HG03571 (cell line): ENCODE measurements around the gene C5orf63.
"Not testable (repeated sequence)": the region's sequence is repeated elsewhere in the genome, so short reads cannot be mapped to it uniquely, and the experiment has no call there.

Experiments used
- ATAC-seq: cut with Tn5 transposase; IDR thresholded peaks from one replicate; pipeline ENCODE4 v1.9.1; 2021; ENCODE audit not compliant: unreplicated experiment

C5orf63 gene

DNA sequence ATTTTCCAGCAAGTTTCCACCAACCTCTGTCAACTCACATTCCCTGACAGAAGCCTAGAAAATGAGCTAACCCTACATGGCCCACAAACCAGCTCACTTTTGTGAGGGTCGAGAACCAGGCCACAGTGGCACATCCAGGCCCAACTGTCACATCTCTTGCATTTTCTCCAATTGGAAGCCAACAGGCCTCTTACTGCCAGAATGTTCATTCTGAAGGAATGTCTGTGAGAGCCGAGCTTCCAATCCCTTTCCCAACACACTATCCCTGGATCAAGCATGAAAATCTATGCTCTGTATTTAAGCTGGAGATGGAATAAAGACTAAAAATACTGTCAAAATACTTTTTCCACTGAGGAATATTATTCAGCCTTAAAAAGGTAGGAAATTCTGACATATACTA lies 62.9 kb downstream of the C5orf63 start:
- ATAC-seq = no peak

DNA sequence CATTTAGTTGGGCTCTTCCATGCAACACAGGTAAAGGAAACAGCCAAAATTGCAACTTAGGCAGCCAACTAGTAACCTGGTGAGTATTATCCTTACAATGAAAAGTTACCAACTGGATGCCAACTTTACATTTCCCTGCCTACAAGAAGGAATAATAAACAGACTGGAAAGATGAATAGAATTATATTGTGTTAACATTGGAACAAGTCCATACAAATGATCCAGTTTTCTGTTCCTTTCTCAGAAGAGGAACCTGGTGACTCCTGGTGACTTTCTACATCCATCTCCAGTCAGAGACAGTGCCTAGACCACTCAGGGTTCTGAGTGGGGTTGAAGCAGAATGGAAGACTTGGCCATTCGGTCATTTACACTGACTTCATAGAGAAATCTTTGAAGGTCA lies 63.5 kb downstream of the C5orf63 start:
- ATAC-seq = no peak

DNA sequence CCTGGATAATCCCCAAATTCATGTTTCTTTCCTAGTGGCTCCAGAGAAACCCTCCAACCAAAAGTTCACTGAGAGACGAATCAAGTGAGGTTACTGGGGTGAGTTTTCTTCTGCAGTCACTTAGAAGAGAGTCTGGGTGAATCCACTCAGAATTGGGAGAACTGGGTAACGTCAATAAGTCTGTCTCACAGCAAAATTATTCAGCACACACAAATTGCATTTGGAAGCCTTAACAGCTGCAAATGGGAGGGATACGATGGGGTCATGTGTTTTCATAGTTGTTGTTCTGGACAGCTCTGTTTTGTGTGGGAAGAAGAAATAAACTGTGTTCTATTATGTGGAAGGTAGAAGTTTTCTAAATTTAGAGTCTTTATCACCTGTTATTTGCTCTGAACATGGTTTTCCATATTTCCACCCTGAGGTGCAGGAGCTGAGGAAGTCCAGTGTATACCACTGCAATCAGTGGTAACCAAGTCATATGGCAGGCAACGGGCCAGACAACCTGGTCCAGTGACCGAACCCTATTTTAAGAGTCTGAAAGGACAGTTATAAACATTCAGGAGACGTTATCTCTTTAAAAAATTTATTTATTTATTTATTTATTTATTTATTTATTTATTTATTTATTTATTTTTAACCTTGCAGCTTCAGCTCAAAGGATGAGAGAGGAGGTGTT lies 64.9 kb downstream of the C5orf63 start:
- no peak for ATAC-seq

DNA sequence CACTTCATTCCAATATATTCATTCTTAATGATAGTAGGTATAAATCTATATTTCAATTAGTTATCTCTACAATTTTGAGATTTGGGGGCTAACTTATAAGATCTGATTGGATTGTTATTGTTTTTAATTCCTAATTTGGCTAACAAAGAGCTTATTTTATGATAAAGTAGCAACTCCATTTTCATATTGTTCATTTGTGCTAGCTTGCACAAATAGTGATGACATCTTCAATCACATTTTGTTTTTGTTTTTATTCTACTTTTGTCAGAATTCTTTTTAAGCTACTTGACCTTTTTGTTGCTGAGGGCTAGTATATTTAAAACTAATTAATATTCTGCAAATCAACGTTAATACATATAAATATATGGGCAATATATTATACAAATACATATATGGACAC lies 65.8 kb downstream of the C5orf63 start:
- ATAC-seq = no peak

DNA sequence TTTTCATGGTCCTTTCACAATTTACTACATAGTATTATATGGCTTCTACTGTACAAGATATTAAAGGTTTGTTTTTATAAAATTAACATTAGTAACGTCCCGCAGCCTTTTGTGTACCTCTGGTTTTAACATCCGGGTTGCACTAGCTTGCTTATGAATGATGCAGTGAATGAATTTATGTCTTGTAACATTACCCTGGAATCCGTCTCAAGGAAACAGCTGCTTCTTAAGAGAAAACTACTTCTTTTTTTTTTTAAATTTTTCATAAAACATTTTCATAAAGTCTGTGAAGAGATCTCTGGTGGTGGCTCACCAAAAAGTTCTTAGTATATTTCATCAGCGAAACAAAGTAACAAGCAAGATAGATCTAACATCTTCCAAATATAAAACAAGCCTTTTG lies 66.6 kb downstream of the C5orf63 start:
- ATAC-seq = no peak

DNA sequence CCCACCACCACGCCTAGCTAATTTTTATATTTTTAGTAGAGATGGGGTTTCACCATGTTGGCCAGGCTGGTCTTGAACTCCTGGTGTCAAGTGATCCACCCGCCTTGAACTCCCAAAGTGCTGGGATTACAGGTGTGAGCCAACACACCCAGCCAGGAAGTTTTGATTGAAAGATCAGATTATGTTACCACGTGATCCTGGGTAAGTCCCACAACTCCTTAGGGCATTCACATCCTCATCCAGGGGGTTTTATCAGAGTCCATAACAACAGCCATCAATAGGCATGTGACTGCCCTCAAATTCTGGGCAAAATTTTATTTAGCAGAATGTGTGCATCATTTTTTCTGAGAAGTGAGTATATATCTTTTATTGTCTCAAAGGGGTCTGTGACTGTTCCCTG lies 68.0 kb downstream of the C5orf63 start:
- not testable (repeated sequence) for ATAC-seq

DNA sequence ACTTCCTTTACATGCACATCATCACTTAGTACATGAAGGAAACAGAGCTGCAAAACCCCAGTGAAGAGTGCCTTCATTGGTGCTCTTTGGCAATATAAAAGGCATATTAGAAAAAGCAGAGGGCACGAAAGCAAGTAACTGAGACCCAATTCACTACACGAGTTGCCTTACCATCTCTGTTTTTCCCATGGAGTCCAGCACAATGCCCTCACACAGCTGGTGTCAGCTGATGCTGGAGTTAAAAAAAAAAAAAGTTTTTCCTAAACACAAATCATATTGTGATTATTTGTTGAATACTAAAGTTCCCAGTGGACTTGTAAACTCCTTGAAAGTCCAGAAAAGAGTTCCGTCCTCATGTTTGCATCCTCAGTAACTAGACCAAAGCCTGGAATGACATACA lies 68.6 kb downstream of the C5orf63 start:
- ATAC-seq = no peak

DNA sequence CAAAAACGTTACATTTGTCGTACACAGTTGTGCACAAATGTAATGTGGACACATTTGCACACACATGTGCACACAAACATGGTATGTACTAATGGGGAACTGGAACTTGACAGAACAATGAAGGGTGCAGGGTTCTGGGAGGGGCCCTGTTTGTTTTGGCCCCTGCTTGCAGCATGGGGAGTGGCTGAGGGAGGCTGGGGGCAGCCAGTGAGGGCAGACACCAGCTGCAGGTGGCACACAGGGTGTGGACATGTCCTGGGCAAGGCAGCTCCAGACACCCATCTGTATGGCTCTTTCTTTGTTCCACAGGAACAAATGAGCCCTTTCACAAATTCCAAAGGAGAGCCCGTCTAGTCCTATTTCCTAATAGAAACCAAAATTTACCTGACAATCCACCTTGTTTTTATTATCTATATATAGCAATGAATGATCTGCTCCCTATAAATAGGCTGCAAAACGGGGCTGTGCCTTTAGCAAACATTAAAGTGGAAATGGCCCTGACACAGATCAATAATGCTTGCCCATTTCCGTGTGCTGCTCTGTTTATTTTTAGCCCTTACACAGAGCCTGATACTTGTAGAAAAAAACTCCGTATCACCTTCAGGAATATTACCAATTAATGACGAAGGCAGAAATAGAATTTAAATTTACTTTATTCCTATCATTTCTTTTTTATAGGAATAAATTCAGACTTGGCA lies 69.4 kb downstream of the C5orf63 start:
- no peak for ATAC-seq

DNA sequence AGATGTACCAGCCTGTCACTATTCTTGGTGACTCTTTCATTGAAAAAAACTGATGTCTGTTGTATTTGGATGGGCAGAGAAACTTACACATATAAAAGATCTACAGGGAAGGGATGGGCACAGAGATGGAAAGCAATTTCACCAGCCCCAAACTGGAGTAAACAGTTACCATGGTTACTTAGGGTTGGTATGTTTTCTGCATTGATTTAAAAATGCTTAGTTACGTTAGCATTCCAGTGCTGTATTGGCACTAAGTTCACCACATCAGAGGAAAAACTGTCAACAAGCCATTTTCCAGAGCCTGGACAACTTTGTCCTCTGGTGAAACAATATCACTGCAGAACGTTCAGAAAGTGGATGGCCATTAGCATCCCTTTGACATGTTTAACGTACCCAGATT lies 70.9 kb downstream of the C5orf63 start:
- ATAC-seq = no peak

DNA sequence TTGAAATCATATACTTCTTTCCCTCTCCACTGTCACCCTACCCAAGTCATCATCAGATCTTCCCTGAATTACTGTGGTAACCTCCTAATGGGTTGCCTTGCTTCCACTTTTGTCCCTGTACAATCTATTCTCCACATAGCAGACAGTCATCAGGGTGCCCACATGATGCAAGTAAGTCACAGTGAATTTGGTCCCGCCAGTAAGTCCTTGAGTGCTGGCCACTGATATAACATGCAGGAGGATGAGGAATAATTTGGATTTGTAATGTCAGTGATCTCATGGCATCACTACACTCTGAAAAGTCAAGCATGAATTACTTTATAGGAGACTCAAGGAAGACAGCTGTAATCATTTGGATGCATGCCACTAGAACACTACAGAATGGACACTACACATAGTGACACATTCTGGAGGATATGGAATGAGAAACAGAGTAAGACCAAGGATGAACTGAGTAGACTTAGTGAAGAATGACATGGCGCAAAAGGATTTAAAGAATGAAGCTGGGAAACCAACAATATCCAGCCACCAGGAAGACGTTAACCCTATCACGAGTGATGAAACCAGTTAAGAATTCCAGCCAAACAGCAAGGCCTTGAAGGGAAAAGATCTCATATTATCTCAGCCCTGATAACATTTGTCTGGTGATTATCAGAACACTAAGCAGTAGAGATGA lies 71.5 kb downstream of the C5orf63 start:
- ATAC-seq = no peak
